Stimulated activated CD8-positive, alpha-beta memory T cell treated with anti-CD3 and anti-CD28 coated beads, Interleukin-15, amount 100 ng/mL, for 48 hours (primary cell): ENCODE results near the gene ZFYVE28.

ENCODE experiments used
- DNase-seq, 2 donors: peaks; one replicate each; pipeline ENCODE4 v3.0.0-alpha.2; 2020; ENCODE audit warnings: low read depth in 2 of 2

ZFYVE28 gene

DNA sequence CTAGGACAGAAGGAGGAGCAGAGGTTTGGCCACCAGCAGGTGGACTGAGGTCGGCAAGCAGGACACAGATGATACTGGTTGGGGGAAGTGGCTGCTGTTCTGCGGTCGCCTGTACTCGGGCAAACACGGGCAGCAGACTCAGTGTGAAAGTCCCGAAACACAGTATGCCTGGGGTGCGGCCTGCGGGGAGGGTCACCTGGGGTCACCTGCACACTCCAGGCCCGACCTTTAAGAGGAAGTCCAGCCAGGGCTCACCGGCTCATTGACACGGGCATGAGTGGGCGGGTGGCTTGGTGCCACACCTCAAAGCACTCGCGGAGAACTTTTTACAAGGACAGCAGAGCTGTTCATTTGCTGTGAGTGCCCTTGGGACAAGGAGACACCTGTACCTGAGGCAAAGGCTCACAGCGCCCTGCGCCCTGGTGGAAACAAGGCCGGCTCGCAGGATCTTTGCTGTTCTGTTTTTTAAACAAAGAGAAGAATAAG, 85.0 kb downstream of the ZFYVE28 start:
- no peak for DNase-seq

DNA sequence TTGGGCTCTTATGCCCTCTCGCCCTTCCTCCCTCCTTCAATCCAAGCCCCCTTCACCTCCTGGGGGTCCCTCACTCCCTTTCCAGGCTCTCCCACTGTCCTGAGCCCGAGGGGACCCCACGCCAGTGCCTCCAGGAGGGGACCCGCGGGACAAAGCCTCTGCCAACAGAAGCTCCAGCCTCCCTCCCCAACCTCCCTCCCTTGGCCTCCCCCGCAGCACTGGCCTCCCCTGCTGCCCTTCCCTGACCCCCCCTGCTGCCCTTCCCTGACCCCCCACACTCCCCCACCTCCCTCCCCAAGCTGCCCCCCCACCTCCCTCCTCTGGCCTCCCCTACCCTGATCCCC, 85.5 kb downstream of the ZFYVE28 start:
- DNase-seq: no peak

DNA sequence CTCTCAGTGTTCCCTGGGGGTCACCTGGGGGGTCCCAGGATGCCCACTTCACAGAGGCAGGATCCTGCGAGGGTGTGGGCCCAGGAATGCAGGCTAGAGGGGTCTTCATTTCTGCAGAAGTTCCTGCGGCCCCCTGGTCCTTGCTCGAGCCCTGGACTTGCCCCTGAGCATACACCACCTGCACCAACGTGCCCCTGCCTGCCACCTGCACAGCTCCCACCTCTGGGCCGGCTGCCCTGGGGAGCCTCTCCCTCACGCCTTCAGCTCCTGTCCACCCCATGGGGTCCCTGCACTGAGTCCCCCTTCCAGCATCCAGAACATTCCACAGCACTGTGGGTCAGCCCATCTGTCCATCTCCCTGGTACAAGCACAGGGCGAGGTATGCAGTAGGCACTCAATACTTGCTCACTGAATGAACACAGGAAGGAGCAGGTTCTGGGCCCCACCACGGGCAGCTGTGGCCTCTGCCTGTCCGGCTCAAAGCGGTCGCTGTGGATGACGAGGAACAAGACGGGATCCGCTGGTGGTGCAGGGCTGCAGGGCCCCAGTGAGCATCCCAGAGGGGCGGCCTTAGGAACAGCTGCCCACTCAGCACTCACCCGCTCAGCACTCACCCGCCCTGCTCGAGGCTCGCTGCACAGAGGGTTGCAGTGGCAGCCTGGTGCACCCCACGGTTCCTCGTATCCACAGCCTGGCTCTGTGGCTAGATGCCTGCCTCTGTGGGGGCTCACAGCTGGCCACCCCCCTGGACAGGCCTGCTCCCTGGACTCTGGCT, 86.1 kb downstream of the ZFYVE28 start:
- no peak for DNase-seq

DNA sequence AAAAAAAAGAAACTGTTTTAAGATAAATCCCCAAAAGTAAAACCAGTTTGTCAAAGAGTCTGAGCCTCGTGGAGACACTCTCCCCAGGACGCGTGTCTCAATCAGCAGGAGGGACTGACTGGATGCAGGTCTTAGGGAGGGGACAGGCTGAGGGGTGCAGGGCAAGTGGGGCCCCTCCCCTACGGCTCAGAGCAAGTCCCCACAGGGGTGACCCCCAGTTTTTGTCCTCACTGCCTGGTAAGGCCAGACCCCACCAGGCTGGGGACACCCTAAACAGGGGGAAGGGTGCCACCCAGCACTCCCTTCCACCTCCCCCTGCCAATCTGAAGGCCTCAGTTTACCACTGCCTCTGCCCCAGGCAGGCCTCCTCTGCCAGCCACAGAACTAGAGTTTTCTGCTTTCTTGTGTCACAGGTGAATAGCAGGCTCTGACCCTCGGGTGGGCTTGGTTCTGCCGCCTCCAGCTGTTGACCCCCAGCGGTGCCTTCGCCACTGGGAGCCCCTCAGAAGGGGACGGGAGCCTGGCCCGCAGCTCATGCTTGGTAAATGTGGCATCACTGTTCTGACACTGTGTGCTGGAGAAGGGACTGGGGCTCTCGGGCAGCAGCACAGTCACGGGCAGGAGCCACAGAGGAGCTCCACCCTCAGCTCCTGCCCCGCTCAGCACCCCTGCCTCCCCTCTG, 86.8 kb downstream of the ZFYVE28 start:
- no peak for DNase-seq

DNA sequence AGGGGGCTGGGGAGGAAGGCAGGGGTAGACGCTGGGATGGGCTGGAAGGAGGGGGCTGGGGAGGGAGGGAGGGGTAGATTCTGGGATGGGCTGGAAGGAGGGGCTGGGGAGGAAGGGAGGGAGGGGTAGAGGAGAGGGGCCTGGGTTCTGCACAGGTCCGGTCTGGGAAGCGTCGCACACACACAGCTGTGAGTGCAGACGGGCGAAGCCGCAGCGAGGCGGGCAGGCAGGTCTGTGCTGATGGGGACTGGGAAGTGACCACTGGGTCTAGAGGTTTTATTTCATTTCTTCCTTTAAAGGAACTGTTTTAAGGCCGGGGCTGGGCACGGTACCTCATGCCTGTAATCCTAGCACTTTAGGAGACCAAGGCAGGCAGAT, 87.4 kb downstream of the ZFYVE28 start:
- DNase-seq: no peak

DNA sequence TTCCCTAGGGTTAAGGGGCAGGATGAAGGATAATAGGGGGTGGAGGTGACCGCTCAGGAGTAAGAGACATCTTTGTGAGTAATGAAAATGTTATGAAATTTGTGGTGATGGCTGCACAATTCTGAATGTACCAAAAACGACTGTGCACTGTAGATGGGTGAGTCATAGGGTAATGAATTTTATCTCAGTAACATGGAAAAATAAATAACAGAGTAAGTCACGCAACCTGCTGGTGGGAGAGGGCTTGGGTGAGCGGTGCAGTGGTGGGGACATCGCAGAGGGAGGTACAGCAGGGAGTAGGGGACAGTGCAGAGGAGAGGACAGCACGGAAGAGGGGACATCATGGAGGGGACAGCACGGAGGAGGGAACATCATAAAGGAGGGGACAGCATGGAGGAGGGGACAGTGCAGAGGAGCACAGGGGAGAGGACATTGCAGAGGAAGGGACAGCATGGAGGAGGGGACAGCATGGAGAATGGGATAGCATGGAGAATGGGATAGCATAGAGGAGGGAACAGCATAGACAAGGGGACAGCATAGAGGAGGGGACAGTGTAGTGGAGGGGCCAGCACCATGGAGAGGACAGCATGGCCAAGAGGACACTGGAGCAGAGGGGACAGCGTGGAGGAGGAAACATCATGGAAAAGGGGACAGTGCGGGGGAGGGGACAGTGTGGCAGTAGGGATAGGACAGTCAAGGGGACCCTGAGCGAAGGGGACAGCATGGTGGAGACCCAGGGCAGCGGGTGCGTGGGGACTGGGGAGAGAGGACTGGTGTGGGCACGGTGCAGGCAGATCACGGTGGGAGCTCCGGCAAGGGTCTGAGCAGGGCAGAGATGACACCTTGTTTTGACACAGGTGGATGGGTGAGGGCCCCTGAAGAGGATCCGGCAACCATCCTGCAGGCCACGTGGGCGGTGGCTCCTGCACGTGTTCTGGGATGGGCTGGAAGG, 88.1 kb downstream of the ZFYVE28 start:
- DNase-seq: no peak

DNA sequence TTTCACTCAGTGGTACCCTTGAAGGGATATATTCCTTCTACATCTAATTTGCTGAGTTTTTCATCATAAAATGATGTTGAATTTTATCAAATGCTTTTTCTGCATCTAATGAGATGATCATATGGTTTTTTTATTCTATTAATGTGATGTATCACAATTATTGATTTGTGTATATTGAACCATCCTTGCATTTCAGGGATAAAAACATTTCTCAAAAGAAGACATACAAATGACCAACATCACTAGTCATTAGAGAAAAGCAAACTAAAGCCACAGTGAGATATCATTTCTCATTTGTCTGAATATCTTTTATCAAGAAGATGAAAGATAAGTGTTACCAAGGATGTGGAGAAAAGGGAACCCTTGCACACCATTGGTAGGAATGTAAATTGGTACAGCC, 90.9 kb downstream of the ZFYVE28 start:
- DNase-seq: no peak

DNA sequence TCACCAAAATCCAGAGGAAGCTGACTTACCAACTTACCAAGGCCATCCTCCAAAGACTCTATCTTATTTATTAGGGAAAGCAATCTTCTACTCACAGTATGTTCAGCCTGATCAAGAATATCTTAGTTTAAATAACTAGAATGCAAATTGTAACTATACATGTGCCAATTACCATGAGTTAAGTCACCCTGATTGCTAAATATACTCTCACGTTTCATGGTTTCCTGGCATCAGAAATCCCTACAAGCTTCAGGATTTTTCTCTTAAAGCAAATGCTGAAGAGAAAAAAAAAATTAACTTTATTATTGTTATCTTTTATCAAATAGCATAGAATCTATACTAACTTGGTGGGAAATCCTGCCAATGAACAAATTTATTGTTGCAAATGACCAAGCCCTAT, 93.6 kb downstream of the ZFYVE28 start:
- DNase-seq: no peak

DNA sequence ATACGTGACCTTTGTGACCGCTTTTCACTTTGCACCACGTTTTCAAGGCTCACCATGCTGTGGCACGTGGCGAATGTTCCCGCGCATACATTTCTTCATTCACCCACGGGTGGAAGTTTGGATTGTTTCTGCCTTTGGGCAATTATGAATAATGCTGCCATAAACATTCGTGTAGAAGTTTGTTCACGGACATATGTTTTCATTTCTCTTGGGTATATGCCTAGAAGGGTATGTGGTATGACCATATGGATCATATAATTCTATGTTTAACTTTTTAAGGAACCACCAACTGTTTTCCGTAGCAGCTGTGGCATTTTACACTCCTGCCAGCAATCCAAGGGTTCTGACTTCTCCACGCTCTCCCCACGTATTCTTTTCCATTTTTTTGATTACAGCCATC, 95.6 kb downstream of the ZFYVE28 start:
- no peak for DNase-seq

DNA sequence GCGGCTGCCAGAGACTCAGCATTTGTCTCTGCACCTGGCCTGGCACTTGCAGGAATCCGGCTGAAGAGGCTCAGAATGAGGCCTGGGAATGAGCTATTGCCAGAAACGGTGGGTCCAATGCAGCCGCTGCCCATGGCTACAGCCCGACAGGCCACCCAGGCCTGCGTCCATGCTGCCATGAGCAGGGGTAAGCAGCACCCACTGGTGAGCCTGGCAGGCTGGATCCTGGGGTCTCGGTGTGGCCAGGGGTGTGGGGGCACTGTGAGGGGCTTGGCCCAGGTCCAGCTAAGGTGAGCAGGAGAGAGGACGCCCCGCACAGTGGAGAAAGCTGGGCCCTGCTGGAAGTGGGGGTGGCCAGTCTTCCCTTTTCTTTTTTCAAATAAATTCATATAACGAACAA, 96.2 kb downstream of the ZFYVE28 start:
- DNase-seq: no peak

DNA sequence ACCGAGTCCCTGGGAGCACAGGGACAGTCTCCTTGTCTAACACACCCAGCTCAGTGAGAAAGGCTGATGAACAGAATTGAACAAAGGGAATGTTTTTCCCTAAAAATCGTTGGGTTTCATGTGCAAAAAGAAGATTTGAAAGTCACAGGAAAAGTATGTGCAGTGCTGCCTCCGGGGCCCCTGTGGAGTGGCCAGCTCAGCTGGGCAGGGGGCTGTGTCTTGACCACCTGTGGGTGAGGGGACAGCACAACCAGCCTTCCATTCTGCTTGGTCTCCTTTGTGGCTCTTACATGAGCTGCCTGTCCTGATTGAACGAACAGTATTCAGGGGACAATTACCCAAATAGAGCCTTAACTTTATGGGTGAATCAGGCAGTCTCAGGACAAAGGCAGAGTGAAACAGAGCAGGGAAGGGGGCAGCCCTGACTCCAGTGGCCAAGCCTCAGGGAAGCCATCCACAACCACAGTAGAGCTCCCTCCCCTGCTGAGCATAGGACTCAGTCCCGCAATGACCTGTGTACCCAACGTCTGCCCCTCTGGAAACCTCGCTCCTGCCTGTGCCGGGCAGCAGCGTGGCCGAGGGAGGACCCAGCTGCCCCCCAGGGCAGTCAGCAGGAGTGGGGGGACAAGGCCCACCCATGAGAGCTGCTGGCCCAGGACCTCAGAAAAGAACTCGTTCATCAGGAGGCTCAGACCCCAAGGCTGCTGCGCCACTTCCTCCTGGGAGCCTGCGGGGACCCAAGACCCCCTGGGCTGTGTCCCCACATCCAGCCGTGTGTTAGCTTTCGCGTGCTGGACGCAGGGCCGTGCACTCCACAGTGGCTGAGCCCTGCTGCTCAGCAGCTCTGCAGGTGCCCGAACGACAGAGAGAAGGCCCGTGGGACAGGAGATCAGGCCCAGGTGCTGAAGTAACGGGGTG, 96.9 kb downstream of the ZFYVE28 start:
- DNase-seq: no peak

DNA sequence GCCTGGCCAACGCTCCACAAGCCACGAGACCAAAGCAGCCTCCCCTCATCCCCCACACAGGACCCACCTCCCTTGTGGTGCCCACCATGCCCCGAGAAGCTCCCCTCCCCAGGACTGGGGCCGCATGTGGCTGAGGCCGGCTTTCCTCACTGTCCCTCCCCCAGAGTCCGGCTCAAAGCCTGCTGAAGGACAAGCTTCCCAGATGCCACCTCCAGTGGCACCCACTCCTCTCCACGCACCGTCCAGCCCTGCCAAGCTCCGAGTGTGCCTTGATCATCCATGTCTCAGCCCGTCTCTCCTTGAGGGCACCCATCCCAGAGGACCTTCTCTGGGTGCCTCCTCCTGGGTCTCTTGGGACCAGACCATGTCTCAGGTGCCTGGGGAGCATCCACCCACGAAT, 97.7 kb downstream of the ZFYVE28 start:
- DNase-seq: no peak

DNA sequence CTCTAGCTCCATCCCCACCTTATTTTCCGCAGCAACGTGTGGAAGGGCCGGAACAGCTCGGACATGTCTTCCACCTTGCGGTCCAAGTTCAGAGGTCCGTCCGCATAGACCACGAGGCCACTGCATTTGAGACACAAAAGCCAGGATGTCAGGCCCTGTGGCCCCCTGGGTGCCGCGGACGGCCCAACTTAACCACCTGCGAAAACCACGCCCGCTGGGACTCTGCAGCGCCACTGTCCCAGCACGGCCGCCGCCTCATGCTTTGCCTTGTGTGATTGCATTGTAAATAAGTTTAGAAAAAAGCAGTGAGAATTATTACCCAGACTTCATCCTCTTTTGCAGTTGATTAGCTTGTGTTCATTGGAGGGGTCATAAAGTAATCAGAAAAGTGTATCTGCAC, 98.3 kb downstream of the ZFYVE28 start:
- no peak for DNase-seq

DNA sequence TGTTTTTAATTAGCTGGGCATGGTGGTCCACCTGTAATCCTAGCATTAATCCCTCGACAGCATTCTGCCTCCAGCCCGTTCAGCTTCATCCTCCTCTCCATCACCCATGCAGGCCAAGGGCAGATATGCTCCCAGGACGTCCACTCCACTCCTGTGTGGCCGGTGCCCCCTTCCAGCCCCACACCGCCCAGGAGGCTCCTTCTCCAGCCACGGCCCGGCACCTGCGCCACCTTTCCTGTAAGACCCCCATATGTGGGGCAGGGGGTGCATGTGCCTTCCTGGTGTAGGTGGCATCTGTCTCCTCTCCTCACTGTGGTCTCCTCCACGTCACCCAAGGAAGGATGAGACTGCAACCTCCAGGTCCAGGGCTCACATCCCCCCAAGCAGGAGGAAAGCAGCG, 99.6 kb downstream of the ZFYVE28 start:
- no peak for DNase-seq

DNA sequence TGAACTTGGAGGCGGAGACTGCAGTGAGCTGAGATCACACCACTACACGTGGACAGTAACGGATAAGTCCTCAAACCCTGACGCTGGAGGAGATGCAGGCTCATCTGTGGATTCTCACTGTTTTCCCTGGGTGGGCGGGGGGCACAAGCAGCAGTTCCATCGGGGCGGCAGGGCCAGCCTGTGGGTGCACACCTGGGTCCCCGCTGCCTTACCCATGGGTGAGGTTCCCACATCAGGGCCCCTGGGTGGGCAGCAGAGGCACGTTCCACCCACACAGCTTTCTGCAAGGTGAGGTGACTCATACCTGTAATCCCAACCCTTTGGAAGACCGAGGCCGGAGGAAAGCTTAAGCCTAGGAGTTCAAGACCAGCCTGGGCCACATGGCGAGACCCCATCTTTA, 100.0 kb downstream of the ZFYVE28 start:
- DNase-seq: no peak

DNA sequence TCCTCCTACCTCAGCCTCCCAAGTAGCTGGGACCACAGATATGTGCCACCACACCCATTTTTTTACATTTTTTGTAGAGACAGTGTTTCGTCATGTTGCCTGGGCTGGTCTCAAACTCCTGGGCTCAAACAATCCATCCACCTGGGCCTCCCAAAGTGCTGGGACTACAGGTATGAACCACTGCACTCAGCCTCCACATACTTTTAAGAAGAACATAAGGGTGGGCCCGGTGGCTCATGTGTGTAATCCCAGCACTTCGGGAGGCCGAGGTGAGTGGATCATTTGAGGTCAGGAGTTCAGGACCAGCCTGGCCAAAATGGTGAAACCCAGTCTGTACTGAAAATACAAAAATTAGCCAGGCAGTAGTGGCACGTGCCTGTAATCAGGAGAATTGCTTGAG, 105.1 kb downstream of the ZFYVE28 start:
- no peak for DNase-seq

DNA sequence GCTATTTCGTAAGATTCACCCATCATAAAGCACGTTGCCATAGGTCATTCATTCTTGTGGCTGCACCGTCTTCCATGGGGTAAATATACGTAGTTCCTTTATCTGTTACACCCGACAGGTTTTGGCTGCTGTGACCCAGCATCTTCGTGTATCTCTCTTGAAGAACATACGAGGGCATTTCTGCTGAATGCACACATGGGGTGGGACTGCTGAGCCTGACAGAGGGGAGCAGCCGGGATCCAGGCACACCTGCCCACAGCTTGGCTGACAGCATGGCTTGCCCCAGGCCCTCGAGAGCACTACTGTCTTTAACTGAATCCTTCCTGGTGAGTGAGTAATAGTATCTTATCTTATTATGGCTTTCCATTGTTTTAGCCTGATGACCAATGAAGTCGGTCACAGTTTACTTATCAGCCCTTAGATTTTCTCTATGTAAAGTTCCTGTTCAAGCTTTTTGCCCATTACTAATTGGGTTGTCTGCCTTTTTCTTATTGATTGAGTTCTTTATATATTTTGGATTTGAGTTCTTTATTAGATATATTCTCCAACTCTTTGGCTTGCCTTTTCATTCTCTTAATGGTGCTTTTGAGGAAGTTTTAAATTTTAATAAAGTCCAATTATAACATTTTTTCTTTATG, 111.6 kb downstream of the ZFYVE28 start:
- no peak for DNase-seq

DNA sequence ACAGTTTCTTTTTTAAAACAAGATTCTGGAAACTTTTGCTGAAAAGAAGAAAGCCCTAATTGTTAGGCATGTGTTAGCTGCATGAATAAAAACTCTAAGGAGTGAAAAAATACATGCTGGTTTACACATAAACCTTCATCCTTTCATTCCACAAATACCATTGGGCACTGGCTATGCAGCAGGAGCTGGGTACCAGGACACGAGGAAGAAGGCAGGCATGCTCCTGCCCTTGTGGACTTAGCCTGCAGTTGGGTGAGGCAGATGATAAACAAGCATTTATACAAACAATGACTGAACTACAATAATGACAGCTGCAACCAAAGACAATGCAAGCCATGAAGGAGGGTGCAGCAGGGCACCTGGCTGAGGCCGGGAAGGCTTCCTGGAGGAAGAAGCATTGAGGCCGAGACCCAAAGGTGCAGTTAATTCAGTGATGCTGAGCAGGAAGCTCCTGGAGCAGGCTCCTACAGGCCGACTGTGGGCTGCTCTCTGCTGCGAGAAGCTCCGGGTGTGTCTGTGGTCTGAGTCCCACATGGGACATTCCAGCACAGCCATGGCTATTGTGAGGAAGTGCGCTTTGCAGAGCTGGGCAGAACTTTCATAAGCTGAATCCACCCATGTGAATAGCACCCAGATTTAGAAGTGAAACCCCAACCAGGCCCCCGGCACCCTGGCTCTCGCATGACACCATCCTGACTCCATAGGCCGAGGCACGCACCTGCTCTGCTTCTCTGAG, 112.5 kb downstream of the ZFYVE28 start:
- DNase-seq: no peak

DNA sequence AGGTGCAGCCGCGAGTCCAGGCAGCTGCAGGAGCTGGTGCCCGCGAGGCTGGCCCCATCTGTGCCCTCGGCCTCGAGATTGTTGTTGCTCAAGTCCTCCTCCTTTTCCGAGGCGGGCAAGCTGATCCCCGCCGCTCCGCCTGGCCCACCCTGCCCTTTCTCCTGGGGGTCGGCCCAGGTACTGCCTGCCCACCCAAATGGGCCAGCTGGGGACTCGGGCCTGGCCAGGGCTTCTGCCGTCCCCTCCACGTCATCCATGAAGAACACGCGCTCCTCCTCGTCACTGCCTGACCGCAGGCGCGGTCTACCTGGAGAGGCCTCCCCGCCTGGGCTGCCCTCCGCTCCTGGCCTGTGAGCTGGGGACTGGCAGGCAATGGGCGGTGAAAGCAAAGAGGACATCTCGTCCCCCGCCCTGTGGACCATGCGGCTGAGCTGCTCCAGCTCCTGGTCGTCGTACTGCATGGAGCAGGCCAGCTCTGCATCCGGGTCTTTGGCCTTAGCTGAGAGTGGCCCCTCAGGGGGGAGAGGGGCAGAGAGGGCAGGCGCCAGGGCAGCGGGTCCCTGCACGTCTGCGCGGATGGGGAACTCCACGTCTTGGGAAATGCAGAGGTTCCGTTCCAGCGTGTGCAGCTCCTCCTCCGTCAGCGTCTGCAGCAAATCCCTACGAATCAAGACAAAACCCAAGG, 113.4 kb downstream of the ZFYVE28 start:
- DNase-seq: no peak
